ENCODE results near the gene CCDC192. TPM values are rescaled to one million over a fixed set of nuclear protein-coding genes. Genes with fewer than 3 reads are reported as not detected.

The CCDC192 gene
- total RNA-seq, 1 donor from 2014 or later, result not detected

DNA sequence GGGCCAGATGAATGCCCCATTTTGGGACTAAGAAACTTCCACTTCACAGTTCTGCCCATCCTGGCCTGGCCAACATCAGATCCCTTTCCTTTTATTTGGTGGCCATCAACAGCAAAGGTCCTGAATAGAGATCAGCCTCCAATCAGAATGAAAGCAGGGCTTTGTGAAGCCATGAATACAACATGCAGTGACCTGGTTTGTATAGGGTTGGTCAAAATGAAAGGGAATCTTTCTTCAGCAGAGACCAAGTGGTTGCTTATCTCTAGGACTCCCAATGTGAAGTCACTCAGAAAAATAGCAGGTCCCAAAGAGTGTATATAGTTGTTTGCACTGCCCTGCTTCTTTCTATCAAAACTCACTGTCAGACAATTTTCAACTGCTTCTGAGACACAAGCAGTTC, 266.5 kb downstream of the CCDC192 start:
- Histone ChIP-seq H3K36me3 (ENCODE audit: control insufficient read depth, insufficient read depth, low read length) (peaks cover 2% of the 10 kb centered on the region), H3K4me3 (ENCODE audit: low read depth, low read length) (no peak overlapping the region), H3K27me3 (ENCODE audit: control insufficient read depth, insufficient read depth, low read length) (no peaks in the 10 kb centered on the region)
- no peak for DNase-seq (ENCODE audit: low read depth)
- TF ChIP-seq, protein P1, sequence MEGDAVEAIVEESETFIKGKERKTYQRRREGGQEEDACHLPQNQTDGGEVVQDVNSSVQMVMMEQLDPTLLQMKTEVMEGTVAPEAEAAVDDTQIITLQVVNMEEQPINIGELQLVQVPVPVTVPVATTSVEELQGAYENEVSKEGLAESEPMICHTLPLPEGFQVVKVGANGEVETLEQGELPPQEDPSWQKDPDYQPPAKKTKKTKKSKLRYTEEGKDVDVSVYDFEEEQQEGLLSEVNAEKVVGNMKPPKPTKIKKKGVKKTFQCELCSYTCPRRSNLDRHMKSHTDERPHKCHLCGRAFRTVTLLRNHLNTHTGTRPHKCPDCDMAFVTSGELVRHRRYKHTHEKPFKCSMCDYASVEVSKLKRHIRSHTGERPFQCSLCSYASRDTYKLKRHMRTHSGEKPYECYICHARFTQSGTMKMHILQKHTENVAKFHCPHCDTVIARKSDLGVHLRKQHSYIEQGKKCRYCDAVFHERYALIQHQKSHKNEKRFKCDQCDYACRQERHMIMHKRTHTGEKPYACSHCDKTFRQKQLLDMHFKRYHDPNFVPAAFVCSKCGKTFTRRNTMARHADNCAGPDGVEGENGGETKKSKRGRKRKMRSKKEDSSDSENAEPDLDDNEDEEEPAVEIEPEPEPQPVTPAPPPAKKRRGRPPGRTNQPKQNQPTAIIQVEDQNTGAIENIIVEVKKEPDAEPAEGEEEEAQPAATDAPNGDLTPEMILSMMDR (IDR thresholded peaks at IDR 0.05; ENCODE audit: insufficient read depth, low read length, poor library complexity, severe bottlenecking), result no peak

DNA sequence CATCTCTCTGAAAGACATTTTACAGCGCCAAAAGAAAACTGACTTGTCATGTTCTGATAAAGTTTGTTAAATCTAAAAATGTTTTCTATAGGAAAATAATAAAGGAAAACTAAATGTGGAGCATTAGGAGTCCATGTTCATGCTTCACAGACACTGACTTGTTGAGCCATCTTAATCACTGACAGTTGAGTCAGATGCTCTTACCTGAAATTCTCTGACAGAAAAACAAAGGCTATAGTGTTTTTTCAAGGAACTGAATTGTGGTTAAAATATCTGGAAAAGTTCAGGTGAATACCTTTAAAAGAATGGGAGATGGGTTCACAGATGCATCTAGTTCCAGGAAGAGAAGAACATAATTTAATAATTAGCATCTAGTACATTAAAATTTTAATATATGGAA, 266.9 kb downstream of the CCDC192 start:
- TF ChIP-seq, protein P1 (IDR thresholded peaks at IDR 0.05; ENCODE audit: insufficient read depth, low read length, poor library complexity, severe bottlenecking), result no peak
- no peak for DNase-seq (ENCODE audit: low read depth)
- peaks cover 2% of the 10 kb centered on the region for H3K36me3 ChIP-seq (ENCODE audit: control insufficient read depth, insufficient read depth, low read length)
- H3K27me3 ChIP-seq (ENCODE audit: control insufficient read depth, insufficient read depth, low read length), result no peaks in the 10 kb centered on the region
- H3K4me3 ChIP-seq (ENCODE audit: low read depth, low read length), result no peak overlapping the region

DNA sequence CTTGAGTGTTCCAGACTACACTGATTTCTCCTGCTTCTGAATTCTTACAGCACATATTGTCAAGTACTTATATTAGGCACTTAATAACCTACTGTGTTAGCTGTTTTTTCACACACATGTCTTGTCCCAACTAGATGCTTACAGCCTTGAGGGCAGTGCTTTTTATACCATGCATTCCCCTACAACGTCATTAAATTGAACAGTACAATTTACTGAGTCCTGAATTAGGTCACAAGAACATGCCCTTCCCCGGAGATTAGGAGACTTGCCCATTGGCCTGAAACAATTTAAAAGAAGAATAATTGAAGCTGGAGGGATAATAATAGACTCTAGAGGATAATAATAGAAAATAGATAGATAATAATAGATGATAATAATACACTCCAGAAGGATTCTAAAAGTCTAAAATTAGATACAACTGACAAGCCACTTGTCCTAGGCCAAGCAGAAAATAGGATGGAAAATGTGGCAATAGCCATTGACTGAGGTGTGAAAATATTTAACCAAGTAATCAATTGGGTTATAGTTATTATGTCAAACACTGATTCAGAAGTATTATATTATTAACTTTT, 267.7 kb downstream of the CCDC192 start:
- Histone ChIP-seq H3K27me3 (ENCODE audit: control insufficient read depth, insufficient read depth, low read length) (no peaks in the 10 kb centered on the region), H3K36me3 (ENCODE audit: control insufficient read depth, insufficient read depth, low read length) (peaks cover 2% of the 10 kb centered on the region), H3K4me3 (ENCODE audit: low read depth, low read length) (no peak overlapping the region)
- DNase-seq (ENCODE audit: low read depth), result no peak
- TF ChIP-seq, protein P1 (IDR thresholded peaks at IDR 0.05; ENCODE audit: insufficient read depth, low read length, poor library complexity, severe bottlenecking), result no peak

DNA sequence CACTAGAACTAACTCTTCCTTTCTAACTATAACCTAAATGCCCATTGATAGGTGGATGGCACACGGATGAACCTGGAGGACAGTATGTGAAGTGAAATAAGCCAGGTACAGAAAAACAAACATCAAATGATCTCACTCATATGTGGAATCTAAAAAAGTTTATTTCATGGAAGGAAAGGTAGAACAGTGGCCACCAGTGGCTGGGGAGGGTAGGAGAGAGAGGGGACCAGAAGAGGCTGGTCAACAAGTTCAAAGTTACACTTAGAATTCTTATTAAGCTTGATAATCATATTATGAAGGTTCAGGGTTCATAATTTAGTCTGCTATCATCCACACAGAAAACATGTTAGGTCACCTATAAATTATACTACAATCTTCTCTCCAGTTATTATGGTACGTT, 272.8 kb downstream of the CCDC192 start:
- Histone ChIP-seq H3K4me3 (ENCODE audit: low read depth, low read length) (no peak overlapping the region), H3K36me3 (ENCODE audit: control insufficient read depth, insufficient read depth, low read length) (no peaks in the 10 kb centered on the region), H3K27me3 (ENCODE audit: control insufficient read depth, insufficient read depth, low read length) (no peaks in the 10 kb centered on the region)
- TF ChIP-seq, protein P1 (IDR thresholded peaks at IDR 0.05; ENCODE audit: insufficient read depth, low read length, poor library complexity, severe bottlenecking), result no peak
- DNase-seq (ENCODE audit: low read depth), result no peak

DNA sequence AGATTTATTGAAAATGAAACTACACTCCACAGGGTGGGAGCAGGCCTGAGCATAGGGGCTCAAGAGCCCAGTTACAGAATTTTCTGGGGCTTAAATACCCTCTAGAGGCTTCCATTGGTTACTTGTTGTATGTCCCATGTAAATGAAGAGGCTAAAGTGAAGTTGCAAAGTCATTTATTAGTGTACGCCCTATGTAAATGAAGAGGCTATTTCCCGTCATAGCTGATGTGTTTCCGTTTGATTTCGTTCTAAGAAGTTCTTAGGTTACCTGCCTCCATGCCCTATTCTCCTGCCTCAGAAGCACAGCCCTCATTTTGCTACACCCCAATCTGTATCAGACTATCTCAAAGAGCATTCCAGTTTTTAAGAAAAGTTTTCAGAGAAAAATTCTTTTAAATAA, 273.3 kb downstream of the CCDC192 start:
- H3K36me3 ChIP-seq (ENCODE audit: control insufficient read depth, insufficient read depth, low read length), result no peaks in the 10 kb centered on the region
- TF ChIP-seq, protein P1 (IDR thresholded peaks at IDR 0.05; ENCODE audit: insufficient read depth, low read length, poor library complexity, severe bottlenecking), result no peak
- no peak for DNase-seq (ENCODE audit: low read depth)
- H3K4me3 ChIP-seq (ENCODE audit: low read depth, low read length), result no peak overlapping the region
- H3K27me3 ChIP-seq (ENCODE audit: control insufficient read depth, insufficient read depth, low read length), result no peaks in the 10 kb centered on the region

Data from kidney epithelial cell (primary cell).